HG02571 (cell line): ENCODE results near the gene MACIR.
A peak's percentile ranks its signal among the peaks of the same experiment; 100 is the strongest.
"Not testable (repeated sequence)": the region's sequence is repeated elsewhere in the genome, so short reads cannot be mapped to it uniquely, and the experiment has no call there.

Experiments used
- ATAC-seq: cut with Tn5 transposase; IDR thresholded peaks from one replicate; pipeline ENCODE4 v1.9.1; 2021; ENCODE audit warnings: mild to moderate bottlenecking, moderate library complexity; ENCODE audit not compliant: unreplicated experiment

The MACIR gene

DNA sequence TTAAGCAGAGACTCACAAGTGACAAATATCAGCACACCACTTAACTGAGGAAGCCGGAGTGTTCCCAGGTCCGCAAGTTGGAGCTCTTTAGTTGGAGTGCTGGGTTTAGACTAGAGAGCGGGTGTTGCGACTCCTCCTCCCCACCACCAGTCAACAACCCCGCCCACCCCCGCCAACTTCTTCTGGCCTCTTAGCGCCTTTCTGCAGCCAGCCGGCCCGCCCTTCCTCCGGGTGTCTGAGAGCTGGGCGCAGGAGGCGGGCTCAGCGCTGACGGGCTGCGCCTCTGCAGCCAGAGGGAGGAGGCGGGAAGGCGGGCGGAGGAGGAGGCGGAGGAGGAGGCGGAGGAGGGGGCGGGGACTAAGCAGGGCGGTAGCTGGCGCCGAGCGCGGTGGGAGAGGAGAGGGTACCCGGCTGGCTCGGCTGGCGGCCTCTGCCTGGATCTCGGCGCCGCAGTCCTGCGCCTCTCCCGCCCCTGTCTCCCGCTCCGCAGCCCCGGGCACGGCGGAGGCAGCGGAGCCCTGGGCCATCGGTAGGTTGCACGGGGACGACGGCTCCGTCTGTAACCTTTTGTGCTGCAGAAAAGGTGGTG lies at the start of gene MACIR:
Gene MACIR, plus strand, starts transcription at position 396 of the 589 bp plus-strand sequence. CDS start 17,157 bp downstream, outside the sequence.
- ATAC-seq, result peak; percentile 75

GRCh38 chr5:103209065-103209464 lies 49.5 kb upstream of the MACIR start:
- ATAC-seq, result no peak

GRCh38 chr5:103210952-103211351 lies 47.6 kb upstream of the MACIR start:
- ATAC-seq, result no peak

DNA sequence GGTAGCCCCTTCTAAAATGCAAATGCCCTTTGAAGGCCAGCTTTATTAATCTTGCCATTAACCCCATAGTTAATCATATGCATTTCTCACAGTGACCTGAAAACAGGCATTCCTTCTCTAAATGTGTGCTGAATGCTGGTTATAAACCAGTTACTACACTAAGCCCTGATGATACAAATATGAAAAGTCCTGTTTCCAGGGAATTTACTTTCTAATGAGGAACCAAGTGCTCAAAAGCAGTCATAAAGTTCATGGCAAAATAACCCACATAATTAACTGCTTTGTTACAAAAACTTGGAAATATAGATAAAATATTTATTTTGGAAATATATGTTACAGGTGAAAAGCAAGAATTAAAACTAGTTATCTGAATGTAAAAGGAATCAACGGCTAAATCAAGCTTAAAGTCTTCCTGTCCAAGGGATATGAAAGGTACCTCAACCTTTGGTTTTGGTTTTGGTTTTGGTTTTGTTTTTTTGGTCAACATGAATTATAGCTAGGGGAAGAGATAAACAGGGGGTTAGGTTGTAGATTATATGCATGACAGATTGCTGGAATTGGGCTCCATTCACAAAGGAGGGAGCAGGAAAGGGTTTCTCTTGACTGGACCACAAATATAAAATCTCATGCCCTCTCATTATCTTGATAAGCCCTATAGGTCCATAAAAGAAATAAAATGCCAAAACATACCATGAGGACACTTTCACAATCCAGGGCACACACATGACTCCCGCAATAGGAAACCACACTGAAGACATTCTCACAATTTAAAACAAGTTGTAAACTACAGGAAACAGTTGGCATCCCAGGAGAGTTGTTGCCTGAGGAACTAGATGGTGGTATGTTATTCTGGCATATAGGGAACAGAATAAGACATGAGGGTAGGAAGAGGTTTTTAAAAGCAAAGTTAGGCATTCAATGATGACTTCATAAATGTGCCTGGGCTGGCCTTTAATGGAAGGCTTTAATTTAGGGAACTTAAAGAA lies 46.7 kb upstream of the MACIR start:
- peak; percentile 93 for ATAC-seq

GRCh38 chr5:103216137-103216536 lies 42.4 kb upstream of the MACIR start:
- no peak for ATAC-seq

DNA sequence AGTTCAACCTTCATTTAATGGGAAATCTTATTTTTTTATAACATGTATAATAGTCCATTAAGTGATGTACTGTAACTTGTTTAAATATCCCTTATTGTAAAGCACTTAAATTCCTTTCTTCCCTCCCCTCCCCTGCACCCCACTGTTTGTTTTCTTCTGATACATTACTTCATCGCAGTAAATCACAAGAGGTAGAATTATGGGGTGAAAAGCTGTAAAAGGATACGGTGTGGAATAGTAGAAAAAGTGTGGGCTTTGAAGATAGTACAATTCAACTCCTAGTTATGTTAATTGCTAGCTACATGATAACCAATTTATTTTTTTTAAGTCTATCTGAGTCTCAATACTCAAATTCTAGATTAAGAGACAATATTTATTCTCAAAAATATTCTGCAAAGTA lies 41.9 kb upstream of the MACIR start:
- no peak for ATAC-seq

GRCh38 chr5:103217101-103217500 lies 41.5 kb upstream of the MACIR start:
- no peak for ATAC-seq

- no peak for ATAC-seq
Measured at GRCh38 chr5:103218164-103218563, 40.4 kb upstream of the MACIR start.

DNA sequence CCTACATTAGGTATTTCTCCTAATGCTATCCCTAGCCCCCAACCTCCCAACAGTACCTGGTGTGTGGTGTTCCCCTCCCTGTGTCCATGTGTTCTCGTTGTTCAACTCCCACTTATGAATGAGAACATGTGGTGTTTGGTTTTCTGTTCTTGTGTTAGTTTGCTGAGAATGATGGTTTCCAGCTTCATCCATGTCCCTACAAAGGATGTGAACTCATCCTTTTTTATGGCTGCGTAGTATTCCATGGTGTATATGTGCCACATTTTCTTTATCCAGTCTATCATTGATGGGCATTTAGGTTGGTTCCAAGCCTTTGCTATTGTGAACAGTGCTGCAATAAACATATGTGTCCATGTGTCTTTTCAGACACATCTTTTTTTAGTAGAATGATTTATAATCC lies 39.5 kb upstream of the MACIR start:
- ATAC-seq, result not testable (repeated sequence)

- ATAC-seq, result no peak
Measured at GRCh38 chr5:103223031-103223955, 35.3 kb upstream of the MACIR start.

DNA sequence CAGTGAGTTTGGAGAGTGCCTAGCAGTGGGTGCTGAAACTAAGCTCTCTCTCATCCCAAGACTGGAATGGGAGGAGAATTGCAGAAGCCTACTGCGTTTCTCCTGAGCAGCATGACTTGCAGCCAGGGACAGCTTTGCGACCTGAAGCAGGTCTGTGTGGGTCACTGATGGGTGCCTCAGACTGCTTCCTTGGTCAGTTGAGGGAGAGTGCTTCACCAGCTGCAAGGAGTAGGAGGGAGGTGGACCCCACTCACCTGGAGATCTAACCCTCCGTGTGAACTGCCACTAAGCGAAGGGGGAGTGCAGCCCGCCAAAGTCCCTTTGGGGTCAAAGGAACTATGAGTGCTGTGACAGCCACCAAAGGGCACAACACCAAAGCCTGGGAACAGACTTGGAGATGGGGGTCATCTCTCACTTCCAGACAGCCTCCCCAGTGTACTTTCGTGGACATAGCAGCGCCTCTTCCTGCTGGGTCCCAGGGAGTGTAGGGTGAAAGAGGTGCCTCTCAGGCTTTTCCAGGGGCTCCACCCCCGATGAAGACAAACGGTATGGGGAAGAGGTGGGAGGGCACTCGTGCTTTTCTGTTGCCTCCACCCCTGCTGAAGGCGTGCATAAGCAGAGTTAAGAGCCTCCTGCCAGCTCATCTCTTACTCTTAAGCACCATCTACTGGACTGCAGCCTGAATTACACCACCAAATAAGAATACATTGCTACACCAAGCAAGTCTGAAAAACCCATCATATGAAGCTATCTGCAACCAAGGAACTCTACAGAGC lies 34.3 kb upstream of the MACIR start:
- peak; percentile 97 for ATAC-seq

- no peak for ATAC-seq
Measured at GRCh38 chr5:103224894-103225246, 33.7 kb upstream of the MACIR start.

GRCh38 chr5:103228061-103228460 lies 30.5 kb upstream of the MACIR start:
- ATAC-seq, result no peak

DNA sequence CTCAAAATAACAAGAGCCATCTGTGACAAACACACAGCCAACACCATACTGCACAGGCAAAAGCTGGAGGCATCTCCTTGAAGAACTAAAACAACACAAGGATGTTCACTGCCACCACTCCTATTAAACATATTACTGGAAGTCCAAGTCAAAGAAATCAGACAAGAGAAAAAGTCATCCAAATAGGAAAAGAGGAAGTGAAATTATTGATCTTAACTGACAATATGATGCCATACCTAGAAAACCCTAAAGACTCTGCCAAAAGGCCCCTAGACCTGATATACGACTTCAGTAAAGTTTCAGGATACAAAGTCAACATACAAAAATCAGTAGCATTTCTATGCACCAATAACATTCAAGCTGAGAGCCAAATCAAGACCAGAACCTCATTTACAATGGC lies 30.0 kb upstream of the MACIR start:
- ATAC-seq, result no peak

- peak; percentile 80 for ATAC-seq
Measured at GRCh38 chr5:103232393-103232999, 26.1 kb upstream of the MACIR start.

DNA sequence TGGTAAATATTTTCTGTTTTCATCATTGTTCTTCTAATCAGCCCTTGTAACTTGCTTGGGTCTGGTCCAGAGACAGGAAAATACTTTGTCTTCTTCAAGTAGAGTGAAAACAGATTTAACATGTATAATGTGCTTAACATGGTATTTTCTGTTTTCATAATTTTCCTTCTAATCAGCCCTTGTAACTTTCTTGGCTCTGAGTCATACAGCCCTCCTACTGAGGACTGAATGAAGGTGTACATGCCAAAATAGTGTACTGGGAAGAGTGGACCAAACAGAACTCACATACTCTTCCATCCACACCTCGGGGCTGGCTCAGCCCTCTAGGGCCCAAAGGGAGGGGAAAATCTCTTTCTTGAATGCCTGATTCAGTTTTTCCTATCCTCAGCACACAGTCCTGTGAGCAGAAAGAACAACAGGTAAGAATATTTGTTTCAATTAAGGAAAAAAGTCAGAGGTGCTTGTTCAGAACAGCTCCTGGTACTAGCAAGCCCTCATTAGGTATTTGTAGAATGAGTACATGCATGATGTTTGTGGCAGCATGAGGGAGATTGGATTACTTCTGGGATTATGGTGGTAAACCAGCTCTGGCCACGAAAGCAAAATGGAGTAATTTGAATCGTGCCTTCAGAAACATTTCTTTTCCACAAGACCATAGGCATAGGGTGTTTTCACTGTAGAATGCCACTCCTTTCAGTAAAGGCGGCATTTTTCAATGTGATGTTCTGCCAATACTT lies 24.2 kb upstream of the MACIR start:
- ATAC-seq, result no peak

- ATAC-seq, result no peak
Measured at GRCh38 chr5:103235891-103236290, 22.7 kb upstream of the MACIR start.

- no peak for ATAC-seq
Measured at GRCh38 chr5:103237778-103238177, 20.8 kb upstream of the MACIR start.

- ATAC-seq, result no peak
Measured at GRCh38 chr5:103243665-103244064, 14.9 kb upstream of the MACIR start.
